NCI-H524 (cell line): ENCODE data around the gene CLK2.
"Not testable (repeated sequence)": the region's sequence is repeated elsewhere in the genome, so short reads cannot be mapped to it uniquely, and the experiment has no call there.

ENCODE experiments used
- DNase-seq, 2 experiments: peaks; one replicate each; lab custom pipeline; 2025; lab: John Stamatoyannopoulos, UW

Gene CLK2

GRCh38 chr1:155266553-155266952, 6.8 kb downstream of the CLK2 start:
- no peak for DNase-seq

GRCh38 chr1:155263067-155263466, 10.2 kb downstream of the CLK2 start:
- DNase-seq, result no peak

GRCh38 chr1:155261852-155262673, 11.2 kb downstream of the CLK2 start, which contains the start of gene SCAMP3:
Gene SCAMP3 (minus strand): TSS chr1:155262360. CDS start chr1:155262151, 209 bp downstream.
- DNase-seq, result peak; percentile 96 to 98

GRCh38 chr1:155261493-155261851, 11.8 kb downstream of the CLK2 start:
- DNase-seq, result peak in 1 of 2 experiments; percentile 58

- DNase-seq, result no peak
Observed at GRCh38 chr1:155260276-155260675, 13.0 kb downstream of the CLK2 start.

GRCh38 chr1:155256058-155256852, 17.0 kb downstream of the CLK2 start:
- DNase-seq, result no peak

GRCh38 chr1:155255243-155256007, 17.9 kb downstream of the CLK2 start, which contains the start of gene ENTREP3:
Gene ENTREP3 (minus strand): TSS chr1:155255483. CDS start chr1:155254877, 606 bp downstream.
- peak; percentile 66 to 80 for DNase-seq

GRCh38 chr1:155254714-155255242, 18.5 kb downstream of the CLK2 start:
- peak in 1 of 2 experiments; percentile 29 for DNase-seq

GRCh38 chr1:155254228-155254713, 19.0 kb downstream of the CLK2 start:
- DNase-seq, result no peak

GRCh38 chr1:155253797-155254196, 19.5 kb downstream of the CLK2 start:
- no peak for DNase-seq

- no peak for DNase-seq
Observed at GRCh38 chr1:155253208-155253607, 20.1 kb downstream of the CLK2 start.

GRCh38 chr1:155251566-155251965, 21.7 kb downstream of the CLK2 start:
- DNase-seq, result no peak

- peak; percentile 74 to 88 for DNase-seq
Observed at GRCh38 chr1:155250633-155251449, 22.5 kb downstream of the CLK2 start.

GRCh38 chr1:155250246-155250632, 23.1 kb downstream of the CLK2 start:
- DNase-seq, result no peak

- DNase-seq, result no peak
Observed at GRCh38 chr1:155247667-155248553, 25.4 kb downstream of the CLK2 start.

- not testable (repeated sequence) for DNase-seq
Observed at GRCh38 chr1:155246796-155247195, 26.5 kb downstream of the CLK2 start.

GRCh38 chr1:155245163-155245524, 28.2 kb downstream of the CLK2 start:
- no peak for DNase-seq

- peak; percentile 99 for DNase-seq
Observed at GRCh38 chr1:155244368-155245162, 28.7 kb downstream of the CLK2 start.

GRCh38 chr1:155242805-155243358, 30.4 kb downstream of the CLK2 start:
- no peak for DNase-seq
